Motor neuron (in vitro differentiated cells): Measurements from ENCODE around the gene INPP1. TPM values are rescaled to one million over a fixed set of nuclear protein-coding genes. Genes with fewer than 3 reads are reported as not detected.
"Not testable (repeated sequence)": the region's sequence is repeated elsewhere in the genome, so short reads cannot be mapped to it uniquely, and the experiment has no call there.

Experiments
- ATAC-seq, 8 experiments: fragments of 200-7000 bp; cut with Tn5 transposase; replicated peaks in 6 of 8; 2 replicates each; pipeline ENCODE4 v1.8.0; 2021; ENCODE audit warnings: mild to moderate bottlenecking in 8 of 8, moderate library complexity in 8 of 8
- H3K27ac ChIP-seq, 2 donors: fragments of 250-450 bp; sonication (Bioruptor Pico); 2 replicates each; pipeline ENCODE4 v1.9.0; 2021; ENCODE audit warnings: antibody characterized with exemption in 2 of 2, mild to moderate bottlenecking in 2 of 2, moderate library complexity in 1 of 2
- H3K4me1 ChIP-seq, 2 donors: fragments of 250-450 bp; sonication (Bioruptor Pico); replicated peaks in 1 of 2; 2 replicates each; pipeline ENCODE4 v1.6.1; 2021; ENCODE audit warnings: antibody characterized with exemption in 2 of 2, mild to moderate bottlenecking in 2 of 2, moderate library complexity in 1 of 2
- H3K4me3 ChIP-seq, 5 donors: fragments of 250-450 bp; sonication (Bioruptor Pico); 2 replicates each; pipeline ENCODE4 v1.9.0; 2021; ENCODE audit warnings: antibody characterized with exemption in 5 of 5, mild to moderate bottlenecking in 5 of 5, moderate library complexity in 4 of 5
- WGBS, 10 experiments: fragments of 450-650 bp; shearing (Covaris generic); methylation state at CpG; one replicate each; pipeline ENCODE4 v1.0.0; 2022; 5-methylcytosine and 5-hydroxymethylcytosine counted together
- in situ Hi-C, 9 experiments: fragments of 400-800 bp; cut with MboI; loops; one replicate each; pipeline ENCODE4 v1.15.0; 2021; ENCODE audit warnings: low sequenced_read_pairs in 9 of 9, low pct_unique_long_range_greater_than_20kb in 2 of 9; ENCODE audit not compliant: unreplicated experiment in 9 of 9
- total RNA-seq, 8 experiments: library from RNA; unstranded; fragments of 300-600 nt; gene quantifications; 2 replicates each; pipeline versions ENCODE4 v1.2.3 to v1.2.4, GENCODE V29; 2022

Gene INPP1
- total RNA-seq, 8 experiments from 2014 or later: 4.3 to 29.2 (median 8.4) TPM

DNA sequence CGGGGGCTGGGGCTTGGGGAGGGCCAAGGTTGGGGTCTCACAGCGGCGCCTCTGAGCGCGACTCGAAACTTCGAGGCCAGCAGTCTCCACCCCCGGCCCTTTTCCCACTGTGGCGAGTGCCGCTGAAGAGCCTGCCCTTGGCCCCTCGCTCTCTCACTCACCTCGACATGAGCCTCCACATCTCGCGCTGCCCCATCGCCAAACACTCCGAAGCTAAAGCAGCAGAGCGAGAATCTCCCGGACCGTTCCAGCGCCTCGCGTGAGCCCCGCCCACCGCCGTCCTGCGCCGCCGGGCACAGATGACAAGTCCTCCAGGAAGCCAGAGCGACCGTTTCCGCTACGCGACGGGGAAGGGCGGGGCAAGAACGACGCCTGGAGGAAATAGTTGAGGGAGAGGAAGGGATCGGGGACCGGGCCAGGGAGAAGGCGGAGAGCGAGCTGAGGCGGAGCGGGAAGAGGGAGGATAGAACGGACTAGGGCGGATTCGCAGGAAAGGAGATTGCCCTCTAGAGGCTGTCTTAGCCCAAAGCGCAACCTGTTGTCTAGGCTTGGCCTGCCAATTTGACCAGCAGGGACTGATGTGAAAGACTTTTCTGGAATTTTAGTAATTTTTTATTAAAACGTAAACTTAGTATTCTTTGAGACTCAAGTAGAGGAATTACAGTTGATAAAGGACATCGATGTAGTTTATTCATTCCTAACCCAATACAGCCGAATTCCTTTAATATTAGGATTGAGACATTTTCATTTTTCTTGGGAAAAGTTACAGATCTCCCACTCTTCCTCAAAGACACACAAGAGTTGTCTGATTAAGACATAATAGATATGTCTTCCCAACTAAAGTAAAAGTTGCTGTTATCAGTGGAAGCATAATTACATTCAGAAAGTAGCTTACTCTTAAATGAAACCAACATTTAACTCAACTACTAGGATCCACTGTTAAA is 23.6 kb upstream of the INPP1 start, which contains the start of gene HIBCH:
TSS of gene HIBCH (minus strand) at position 272 of the 944 bp plus-strand sequence. CDS start at position 196, 76 bp downstream.
- 0 to 20% (median 3%) methylated on average over 1 to 19 of the region's 50 CpGs; no CpG with 5 or more reads in 1 of the 10 experiments for WGBS, 10 experiments
- H3K27ac ChIP-seq: peak within 1 kb of the TSS; percentile 55 to 77
- ATAC-seq: peak; percentile 93 to 98 (median 96)
- in situ Hi-C loops: no loop called here
- H3K4me1 ChIP-seq: peaks cover 5 to 7% of the 10 kb centered on the region in 2 donors
- peak within 1 kb of the TSS; percentile 57 to 72 (median 60) for H3K4me3 ChIP-seq

DNA sequence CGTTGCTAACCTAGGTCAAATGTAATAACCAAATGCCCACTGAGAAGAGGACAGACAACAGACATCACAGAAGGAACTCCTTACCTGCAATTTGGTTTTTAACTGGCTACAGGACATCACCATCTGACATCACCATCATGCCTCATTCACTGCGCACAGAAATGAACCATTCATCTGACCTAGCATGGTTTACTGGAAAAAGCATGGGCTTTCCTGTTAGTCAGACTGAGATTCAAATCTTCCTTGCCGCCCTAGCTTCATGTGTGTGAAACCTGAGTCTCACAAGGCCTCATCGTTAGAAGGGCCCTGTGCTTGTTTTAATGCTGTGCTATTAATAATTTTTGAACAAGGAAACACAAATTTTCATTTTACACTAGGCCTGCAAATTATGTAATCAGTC is 22.7 kb upstream of the INPP1 start:
- no peak overlapping the region for H3K27ac ChIP-seq
- peaks cover 5 to 7% of the 10 kb centered on the region in 2 donors for H3K4me1 ChIP-seq
- H3K4me3 ChIP-seq: no peak overlapping the region
- ATAC-seq: no peak
- WGBS, 10 experiments: 78 to 100% (median 100%) methylated on average over 1 to 4 of the region's 4 CpGs
- in situ Hi-C loops: no loop called here

DNA sequence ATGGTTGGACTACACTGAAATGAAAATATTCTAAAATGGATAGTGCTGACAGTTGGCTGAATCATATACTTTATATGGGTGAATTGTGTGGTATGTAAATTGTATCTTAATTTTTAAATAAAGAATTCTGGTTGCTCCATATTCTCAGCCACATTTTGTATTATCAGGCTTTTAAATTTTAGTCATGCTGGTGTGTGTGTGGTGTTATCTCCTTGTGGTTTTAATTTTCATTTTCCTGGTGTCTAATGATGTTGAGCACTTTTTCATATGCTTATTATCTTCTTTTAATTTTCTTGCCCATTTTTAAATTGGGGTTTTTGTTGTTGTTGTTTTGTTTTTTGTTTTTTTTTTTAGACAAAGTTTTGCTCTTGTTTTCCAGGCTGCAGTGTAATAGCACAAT is 20.0 kb upstream of the INPP1 start:
- in situ Hi-C loops: no loop called here
- H3K4me3 ChIP-seq: no peak overlapping the region
- H3K4me1 ChIP-seq: peaks cover 2 to 4% of the 10 kb centered on the region in 2 donors
- ATAC-seq: no peak
- H3K27ac ChIP-seq: no peak overlapping the region

DNA sequence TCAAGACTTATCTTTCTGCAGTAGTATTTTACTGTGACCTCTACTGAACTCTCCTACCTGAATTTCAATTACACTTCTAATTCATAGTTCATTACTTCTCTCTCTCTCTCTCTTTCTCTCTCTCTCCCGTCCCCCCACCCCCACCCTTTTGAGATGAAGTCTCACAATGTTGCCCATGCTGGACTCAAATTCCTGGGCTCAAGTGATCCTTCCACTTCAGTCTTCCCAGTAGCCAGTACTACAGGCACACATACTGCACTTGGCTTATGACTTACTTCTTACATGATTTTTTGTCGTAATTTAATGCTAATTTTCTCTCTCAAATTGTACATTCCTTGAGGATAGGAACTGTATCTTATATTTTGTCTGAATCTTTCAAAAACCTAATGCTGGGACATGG is 17.8 kb upstream of the INPP1 start:
- Histone ChIP-seq H3K4me3 (no peak overlapping the region), H3K27ac (no peak overlapping the region), H3K4me1 (no peaks in the 10 kb centered on the region)
- no peak for ATAC-seq
- in situ Hi-C loops: no loop called here
- WGBS, 10 experiments: 20 to 90% (median 67%) methylated on average over 1 to 2 of the region's 2 CpGs; no CpG with 5 or more reads in 1 of the 10 experiments

DNA sequence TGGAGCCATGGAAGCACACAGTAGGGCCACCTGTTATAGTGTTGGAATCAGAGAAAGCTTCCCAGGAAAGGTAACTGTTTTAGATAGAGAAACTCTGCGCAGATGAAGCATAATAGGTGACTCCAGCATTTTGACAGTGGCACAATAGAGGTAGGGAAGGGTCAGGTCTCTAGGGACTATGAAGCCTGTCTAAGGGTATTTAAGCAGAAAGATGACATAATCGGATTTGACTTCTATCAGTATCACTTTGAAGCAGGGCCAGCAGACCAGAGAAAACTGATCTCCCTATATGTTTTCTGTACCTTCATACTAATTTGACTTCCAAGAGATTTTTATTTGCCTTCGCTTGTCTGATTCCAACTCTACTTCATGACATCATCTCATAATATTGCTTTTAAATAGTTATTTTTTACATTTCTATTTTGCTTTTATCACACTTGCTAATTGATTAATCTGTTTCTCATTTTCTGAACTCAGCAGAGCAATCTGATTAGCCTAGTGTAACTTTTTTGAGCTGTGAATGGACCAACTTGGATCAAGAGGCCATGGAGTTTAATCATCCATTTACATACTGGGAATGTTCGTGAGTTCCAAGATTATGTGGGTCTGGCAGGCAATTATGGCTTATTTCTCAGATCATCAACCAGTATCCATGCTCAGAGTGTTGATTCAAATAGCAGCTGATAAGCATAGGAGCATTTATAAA is 15.4 kb upstream of the INPP1 start:
- in situ Hi-C loops: no loop called here
- Histone ChIP-seq H3K4me1 (no peaks in the 10 kb centered on the region), H3K27ac (no peak overlapping the region), H3K4me3 (no peak overlapping the region)
- 0 to 100% (median 74%) methylated on average over 1 to 4 of the region's 4 CpGs for WGBS, 10 experiments
- ATAC-seq: peak in 3 of 8 experiments; percentile 75 to 82 (median 78)

DNA sequence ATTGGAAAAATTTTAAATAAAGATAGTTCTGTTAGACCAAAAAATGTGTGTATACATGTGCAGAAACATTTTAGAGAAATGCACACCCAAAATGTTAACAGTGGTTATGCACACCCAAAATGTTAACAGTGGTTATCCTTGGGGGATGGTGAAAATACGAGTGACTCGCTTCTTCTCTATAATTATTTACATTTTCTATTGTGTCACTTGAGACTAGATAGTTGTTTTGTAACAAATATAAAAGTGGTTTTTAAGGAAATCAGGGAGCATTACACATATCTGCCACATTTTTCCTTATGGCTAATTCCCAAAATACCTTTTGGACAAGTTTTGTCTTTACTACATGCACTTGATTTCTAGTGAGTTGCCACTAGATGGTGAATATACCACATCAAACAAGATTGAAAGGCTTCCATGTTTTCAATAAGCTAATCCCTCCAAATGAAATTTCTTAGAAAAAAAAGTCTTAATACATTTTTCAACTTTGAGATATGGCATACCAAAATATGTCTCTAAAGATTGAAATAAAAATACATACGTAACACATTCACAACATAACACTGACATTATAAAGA is 14.7 kb upstream of the INPP1 start:
- 5 to 100% (median 87%) methylated on average over 1 to 3 of the region's 3 CpGs; no CpG with 5 or more reads in 2 of the 10 experiments for WGBS, 10 experiments
- peak in 3 of 8 experiments; percentile 65 to 82 (median 75) for ATAC-seq

DNA sequence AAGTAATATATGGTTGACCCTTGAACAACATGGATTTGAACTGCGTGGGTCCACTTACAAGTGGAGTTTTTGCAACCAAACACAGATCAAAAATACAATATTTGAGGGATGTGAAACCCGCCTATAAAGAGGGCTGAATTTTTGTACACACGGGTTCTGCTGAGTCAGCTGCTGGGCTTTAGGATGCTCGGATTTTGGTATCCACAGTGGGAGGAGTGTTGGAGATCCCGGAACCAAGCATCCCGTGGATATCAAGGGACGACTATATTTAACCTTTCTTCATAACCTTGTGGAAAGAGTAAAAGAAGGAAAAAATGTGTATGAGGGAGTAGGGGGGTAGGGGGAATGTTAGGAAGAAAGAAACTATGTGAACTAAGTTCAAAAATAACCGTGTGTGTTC is 10.0 kb upstream of the INPP1 start:
- Histone ChIP-seq H3K4me3 (no peak overlapping the region), H3K27ac (no peak overlapping the region), H3K4me1 (no peaks in the 10 kb centered on the region)
- 46 to 100% (median 82%) methylated on average over 1 to 8 of the region's 8 CpGs for WGBS, 10 experiments
- in situ Hi-C loops: no loop called here
- no peak for ATAC-seq

More for the DNA sequence above, 14.7 kb upstream of the INPP1 start:
- H3K27ac ChIP-seq: no peak overlapping the region
- in situ Hi-C loops: no loop called here
- H3K4me1 ChIP-seq: no peaks in the 10 kb centered on the region
- H3K4me3 ChIP-seq: no peak overlapping the region

DNA sequence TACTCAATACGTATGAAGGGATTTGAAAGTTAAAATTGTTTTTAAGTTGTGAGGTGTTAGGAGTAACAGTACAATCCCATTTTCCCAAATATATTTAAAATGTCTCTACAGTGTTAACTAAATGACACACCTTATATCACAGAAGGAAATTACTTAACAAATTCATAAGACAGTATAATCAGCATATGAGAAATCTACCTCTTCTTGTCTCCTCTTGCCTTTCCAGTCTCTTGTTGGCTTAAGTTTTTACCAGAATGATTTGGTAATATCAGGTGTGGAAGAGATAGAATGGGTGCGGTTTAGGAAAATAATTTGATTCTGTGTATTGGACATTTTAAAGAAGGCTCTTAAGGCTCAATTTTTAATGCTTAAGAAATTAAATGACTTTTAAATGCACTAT is 9.5 kb upstream of the INPP1 start:
- no peak overlapping the region for H3K27ac ChIP-seq
- 67 to 100% (median 97%) methylated on average over 1 to 2 of the region's 2 CpGs; no CpG with 5 or more reads in 2 of the 10 experiments for WGBS, 10 experiments
- H3K4me1 ChIP-seq: no peaks in the 10 kb centered on the region
- in situ Hi-C loops: no loop called here
- no peak for ATAC-seq
- no peak overlapping the region for H3K4me3 ChIP-seq

DNA sequence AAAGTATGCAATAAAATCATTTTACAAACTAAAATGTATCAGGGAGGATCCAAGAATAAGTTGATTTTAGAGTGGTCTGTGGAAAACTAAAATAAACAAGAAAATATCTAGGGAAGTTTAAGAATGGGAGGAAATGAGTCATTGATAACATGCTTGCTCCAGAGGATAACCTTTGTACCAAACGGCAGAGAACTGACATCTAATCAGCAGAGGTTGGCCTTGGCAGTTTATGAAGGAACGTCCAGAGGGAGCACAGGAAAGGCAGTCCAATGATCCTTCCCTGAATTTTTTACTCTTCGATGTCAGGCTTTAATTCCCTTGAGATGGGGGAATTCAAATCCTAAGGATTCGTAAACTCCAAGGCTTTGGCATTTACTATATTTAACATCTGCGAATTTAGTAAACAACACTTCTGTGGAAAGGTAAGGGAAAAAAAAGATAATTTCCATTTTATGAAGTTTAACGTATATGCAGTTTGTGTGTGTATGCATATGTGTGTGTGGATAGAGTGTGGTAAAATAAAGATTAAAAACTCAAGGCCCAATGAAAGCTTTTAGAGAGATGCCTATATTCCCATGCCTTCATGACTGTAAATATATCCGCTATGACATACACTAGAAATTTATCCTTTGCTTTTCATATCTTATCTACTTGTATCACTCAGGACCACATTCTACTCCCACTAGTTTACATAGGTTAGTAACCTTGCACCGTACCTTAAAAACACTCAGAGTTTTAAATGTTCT is 8.7 kb upstream of the INPP1 start:
- Histone ChIP-seq H3K27ac (no peak overlapping the region), H3K4me1 (no peaks in the 10 kb centered on the region), H3K4me3 (no peak overlapping the region)
- in situ Hi-C loops: no loop called here
- ATAC-seq: peak in 1 of 8 experiments; percentile 20
- 34 to 100% (median 77%) methylated on average over 2 to 8 of the region's 8 CpGs for WGBS, 10 experiments

DNA sequence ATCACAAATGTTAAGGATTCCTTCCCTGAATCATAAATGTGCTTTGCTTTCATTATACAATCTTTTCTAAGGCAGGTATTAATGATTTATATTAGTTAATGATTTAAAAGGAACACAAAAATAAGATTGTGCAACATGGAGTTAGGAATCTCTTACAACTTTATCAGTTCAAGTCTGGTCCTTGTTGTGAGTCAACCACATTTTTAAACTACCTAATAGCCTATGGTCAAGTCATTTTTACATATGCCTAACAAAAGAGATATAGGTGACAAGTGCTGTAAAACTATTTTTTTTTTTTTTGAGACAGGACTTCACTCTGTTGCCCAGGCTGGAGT is 8.2 kb upstream of the INPP1 start:
- no peak for ATAC-seq
- in situ Hi-C loops: no loop called here
- Histone ChIP-seq H3K4me1 (no peaks in the 10 kb centered on the region), H3K4me3 (no peak overlapping the region), H3K27ac (no peak overlapping the region)

DNA sequence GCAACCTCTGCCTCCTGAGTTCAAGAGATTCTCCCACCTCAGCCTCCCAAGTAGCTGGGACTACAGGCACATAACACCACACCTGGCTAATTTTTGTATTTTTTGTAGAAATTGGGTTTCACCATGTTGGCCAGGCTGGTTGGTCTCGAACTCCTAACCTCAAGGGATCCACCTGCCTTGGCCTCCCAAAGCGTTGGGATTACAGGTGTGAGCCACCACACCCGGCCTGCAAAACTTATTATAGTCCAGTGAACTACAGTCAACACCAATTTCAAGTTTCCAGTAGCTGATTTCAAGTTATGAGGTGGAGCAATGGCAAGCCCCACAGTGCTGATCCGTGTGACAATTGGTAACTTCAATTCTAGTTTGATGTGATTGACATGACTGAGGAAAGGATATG is 7.8 kb upstream of the INPP1 start:
- H3K27ac ChIP-seq, ATAC-seq, in situ Hi-C loops, H3K4me1 ChIP-seq, H3K4me3 ChIP-seq: not testable (repeated sequence)
- WGBS, 10 experiments: 20 to 100% (median 82%) methylated on average over 1 to 4 of the region's 4 CpGs; no CpG with 5 or more reads in 2 of the 10 experiments

DNA sequence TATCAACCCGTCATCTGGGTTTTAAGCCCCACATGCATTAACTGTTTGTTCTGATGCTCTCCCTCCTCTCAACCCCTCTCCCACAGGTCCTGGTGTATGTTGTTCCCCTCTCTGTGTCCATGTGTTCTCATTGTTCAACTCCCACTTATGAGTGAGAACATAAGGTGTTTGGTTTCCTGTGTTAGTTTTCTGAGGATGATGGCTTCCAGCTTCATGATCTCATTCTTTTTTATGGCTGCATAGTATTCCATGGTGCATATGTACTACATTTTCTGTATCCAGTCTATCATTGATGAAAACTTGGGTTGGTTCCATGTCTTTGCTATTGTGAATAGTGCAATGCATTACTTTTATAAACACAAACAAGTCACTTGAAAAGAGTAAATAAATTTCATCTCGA is 7.0 kb upstream of the INPP1 start:
- 85 to 100% (median 96%) methylated on average over 1 to 2 of the region's 2 CpGs; no CpG with 5 or more reads in 1 of the 10 experiments for WGBS, 10 experiments
- H3K27ac ChIP-seq: no peak overlapping the region
- in situ Hi-C loops: no loop called here
- no peak for ATAC-seq
- H3K4me1 ChIP-seq: no peaks in the 10 kb centered on the region
- H3K4me3 ChIP-seq: no peak overlapping the region
